Brain microvascular endothelial cell (primary cell): Measurements from ENCODE around the gene CABLES1.
A peak's percentile ranks its signal among the peaks of the same experiment; 100 is the strongest.

Experiments used
- DNase-seq: peaks from one replicate; pipeline ENCODE4 v3.0.0-alpha.2; 2020
- H3K27ac ChIP-seq: fragments of 250-450 bp; sonication (Bioruptor Pico); 2 replicates; pipeline ENCODE4 v1.5.1; 2020; ENCODE audit warnings: mild to moderate bottlenecking, moderate library complexity
- H3K27me3 ChIP-seq: fragments of 250-450 bp; sonication (Bioruptor Pico); replicated peaks from 2 replicates; pipeline ENCODE4 v1.5.1; 2020; ENCODE audit warnings: mild to moderate bottlenecking
- H3K36me3 ChIP-seq: fragments of 250-450 bp; sonication (Bioruptor Pico); replicated peaks from 2 replicates; pipeline ENCODE4 v1.5.1; 2020; ENCODE audit warnings: mild to moderate bottlenecking
- H3K4me3 ChIP-seq: 2 replicates; pipeline ENCODE4 v1.5.1; 2011; ENCODE audit warnings: low read depth, mild to moderate bottlenecking, control low read depth, low read length, moderate library complexity
- CTCF ChIP-seq: IDR thresholded peaks from 2 replicates; pipeline ENCODE4 v1.5.1; 2011; ENCODE audit warnings: low read depth, mild to moderate bottlenecking, moderate library complexity, low read length, control low read depth, inconsistent platforms; ENCODE audit errors: missing control alignments
- in situ Hi-C: cut with HindIII; loops from 2 replicates; pipeline ENCODE4 v1.10.0; 2017; ENCODE audit warnings: low sequenced_read_pairs, low pct_ligation_motif_present

CABLES1 gene

GRCh38 chr18:23115683-23116096 lies 19.6 kb upstream of the CABLES1 start:
- Histone ChIP-seq H3K27me3 (no peaks in the 10 kb centered on the region), H3K4me3 (no peak overlapping the region), H3K27ac (peak overlapping the region; percentile 85), H3K36me3 (no peaks in the 10 kb centered on the region)
- no peak for TF ChIP-seq CTCF
- in situ Hi-C loops: no loop called here
- DNase-seq: peak; percentile 96

DNA sequence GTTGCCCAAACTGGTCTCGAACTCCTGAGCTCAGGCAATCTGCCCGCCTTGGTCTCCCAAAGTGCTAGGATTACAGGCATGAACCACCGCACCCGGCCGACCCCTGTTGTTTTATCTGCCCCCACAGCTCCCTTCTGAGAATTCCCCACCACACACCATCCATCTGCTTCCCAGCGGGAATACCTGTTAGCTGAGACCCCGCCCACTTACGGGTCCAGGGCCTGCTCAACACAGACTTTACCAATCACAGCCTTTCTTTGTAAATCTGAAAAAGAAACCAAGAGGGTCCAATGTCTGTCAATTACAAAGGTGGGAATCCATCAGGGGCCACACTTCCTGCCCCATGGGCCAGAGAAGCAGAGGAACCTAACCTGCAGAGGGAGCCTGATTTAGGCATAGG lies 14.2 kb upstream of the CABLES1 start:
- DNase-seq: no peak
- no peak for TF ChIP-seq CTCF
- Histone ChIP-seq H3K36me3 (no peaks in the 10 kb centered on the region), H3K27ac (no peak overlapping the region), H3K27me3 (no peaks in the 10 kb centered on the region), H3K4me3 (no peak overlapping the region)
- in situ Hi-C loops: no loop called here

DNA sequence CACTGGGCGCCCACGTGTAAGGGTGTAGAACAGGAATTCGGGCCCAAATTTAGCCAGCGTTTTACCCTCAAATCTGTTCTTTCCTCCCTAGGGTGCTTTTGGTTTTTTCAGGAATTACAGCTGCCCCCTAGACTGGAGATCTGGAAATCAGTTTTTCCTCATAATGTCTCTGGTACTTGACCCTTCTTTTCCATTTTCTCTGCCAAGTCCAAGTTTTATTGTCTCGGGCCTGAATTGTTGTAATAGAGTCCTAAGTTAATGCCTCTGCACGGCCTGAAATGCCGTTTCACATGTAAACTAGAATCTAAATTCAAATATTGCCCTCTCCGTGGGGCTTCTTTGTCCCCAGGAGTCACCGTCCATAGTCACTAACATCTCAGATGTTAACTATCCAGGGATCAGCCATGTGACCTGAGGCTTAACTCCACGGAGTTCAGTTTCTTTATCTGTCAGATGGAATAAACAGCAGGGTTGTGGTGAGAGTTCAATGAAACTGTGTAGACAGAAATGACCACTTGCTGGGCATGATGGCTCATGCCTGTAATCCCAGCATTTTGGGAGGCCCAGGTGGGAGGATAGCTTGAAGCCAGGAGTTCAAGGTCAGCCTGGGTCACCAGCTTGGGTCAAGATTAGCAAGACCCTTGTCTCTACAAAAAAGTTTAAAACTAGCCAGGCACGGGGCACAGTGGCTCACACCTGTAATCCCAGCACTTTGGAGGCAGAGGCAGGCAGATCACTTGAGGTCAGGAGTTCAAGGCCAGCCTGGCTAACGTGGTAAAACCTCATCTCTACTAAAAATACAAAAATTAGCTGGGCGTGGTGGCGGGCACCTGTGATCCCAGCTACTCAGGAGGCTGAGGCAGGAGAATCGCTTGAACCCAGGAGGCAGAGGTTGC lies 12.7 kb upstream of the CABLES1 start:
- in situ Hi-C loops: no loop called here
- DNase-seq: no peak
- no peaks in the 10 kb centered on the region for H3K27me3 ChIP-seq

GRCh38 chr18:23126376-23127056 lies 8.8 kb upstream of the CABLES1 start:
- TF ChIP-seq CTCF: no peak
- H3K36me3 ChIP-seq: no peaks in the 10 kb centered on the region
- H3K27me3 ChIP-seq: no peaks in the 10 kb centered on the region
- H3K27ac ChIP-seq: no peak overlapping the region
- no peak for DNase-seq
- in situ Hi-C loops: no loop called here
- H3K4me3 ChIP-seq: no peak overlapping the region

More for the DNA sequence above, 12.7 kb upstream of the CABLES1 start:
- Histone ChIP-seq H3K27ac (no peak overlapping the region), H3K4me3 (no peak overlapping the region), H3K36me3 (no peaks in the 10 kb centered on the region)
- no peak for TF ChIP-seq CTCF

GRCh38 chr18:23127090-23127489 lies 8.2 kb upstream of the CABLES1 start:
- in situ Hi-C loops: no loop called here
- H3K36me3 ChIP-seq: no peaks in the 10 kb centered on the region
- no peak overlapping the region for H3K27ac ChIP-seq
- no peak for DNase-seq
- no peaks in the 10 kb centered on the region for H3K27me3 ChIP-seq
- H3K4me3 ChIP-seq: no peak overlapping the region
- no peak for TF ChIP-seq CTCF
